ENCODE results near the gene VCAN. TPM values are rescaled to one million over a fixed set of nuclear protein-coding genes. Genes with fewer than 3 reads are reported as not detected.

Gene VCAN
- total RNA-seq, 1 donor from 2014 or later = 393 TPM

- DNase-seq = no peak
These were observed 27.0 kb downstream of the VCAN start for GRCh38 chr5:83498585-83498984.

GRCh38 chr5:83503662-83504061 lies 32.1 kb downstream of the VCAN start:
- peak; percentile 11 for DNase-seq

GRCh38 chr5:83507431-83507830 lies 35.9 kb downstream of the VCAN start:
- DNase-seq = no peak

- peak; percentile 84 for DNase-seq
These were observed 38.0 kb downstream of the VCAN start for GRCh38 chr5:83509540-83509939.

GRCh38 chr5:83510260-83510659 lies 38.7 kb downstream of the VCAN start:
- DNase-seq = peak; percentile 41

- DNase-seq = no peak
These were observed 40.7 kb downstream of the VCAN start for GRCh38 chr5:83512061-83512745.

GRCh38 chr5:83513081-83513480 lies 41.5 kb downstream of the VCAN start:
- no peak for DNase-seq

GRCh38 chr5:83513491-83513890 lies 41.9 kb downstream of the VCAN start:
- peak; percentile 33 for DNase-seq

GRCh38 chr5:83516377-83516776 lies 44.8 kb downstream of the VCAN start:
- DNase-seq = peak; percentile 93

- peak; percentile 70 for DNase-seq
These were observed 45.6 kb downstream of the VCAN start for GRCh38 chr5:83517072-83517687.

GRCh38 chr5:83517688-83518085 lies 46.1 kb downstream of the VCAN start:
- DNase-seq = peak; percentile 17

GRCh38 chr5:83518319-83519061 lies 46.9 kb downstream of the VCAN start:
- peak; percentile 52 for DNase-seq

GRCh38 chr5:83522446-83522845 lies 50.9 kb downstream of the VCAN start:
- no peak for DNase-seq

GRCh38 chr5:83523929-83524328 lies 52.4 kb downstream of the VCAN start:
- peak; percentile 74 for DNase-seq

GRCh38 chr5:83524345-83524744 lies 52.8 kb downstream of the VCAN start:
- no peak for DNase-seq

- no peak for DNase-seq
These were observed 53.4 kb downstream of the VCAN start for GRCh38 chr5:83524991-83525390.

GRCh38 chr5:83526289-83526688 lies 54.7 kb downstream of the VCAN start:
- no peak for DNase-seq

- peak; percentile 30 for DNase-seq
These were observed 55.7 kb downstream of the VCAN start for GRCh38 chr5:83527221-83527620.

- DNase-seq = no peak
These were observed 56.3 kb downstream of the VCAN start for GRCh38 chr5:83527722-83528438.

GRCh38 chr5:83528439-83528769 lies 56.9 kb downstream of the VCAN start:
- DNase-seq = no peak

GRCh38 chr5:83530193-83530592 lies 58.6 kb downstream of the VCAN start:
- peak; percentile 24 for DNase-seq

- peak; percentile 37 for DNase-seq
These were observed 60.1 kb downstream of the VCAN start for GRCh38 chr5:83531661-83532060.
